Measurements from ENCODE around the gene RALGAPA1. TPM values are rescaled to one million over a fixed set of nuclear protein-coding genes. Genes with fewer than 3 reads are reported as not detected.

Gene RALGAPA1
- total RNA-seq, 1 donor from 2014 or later = 31.1 TPM

DNA sequence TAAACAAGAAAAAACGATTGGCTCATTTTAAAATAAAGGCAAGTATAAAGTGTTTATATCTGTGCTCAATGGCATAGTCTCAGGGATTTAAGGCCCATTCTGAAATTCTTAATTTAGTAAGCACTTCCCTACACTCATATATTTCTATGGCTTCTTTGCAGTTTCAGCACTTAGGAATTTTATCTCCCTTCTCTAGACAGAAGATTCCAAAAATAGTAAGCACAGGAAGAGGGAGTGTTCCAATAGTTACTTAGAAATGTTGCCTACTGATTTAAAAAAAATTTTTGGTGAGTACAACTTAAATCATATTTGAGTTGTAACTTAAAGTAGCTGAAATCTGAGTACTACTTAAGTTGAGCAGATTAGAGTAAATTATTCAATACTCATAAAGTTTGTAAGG lies 255.3 kb downstream of the RALGAPA1 start:
- Histone ChIP-seq H3K4me3 (ENCODE audit: low read depth, low read length) (no peak overlapping the region), H3K36me3 (ENCODE audit: control insufficient read depth, insufficient read depth, low read length) (no peaks in the 10 kb centered on the region), H3K27me3 (ENCODE audit: control insufficient read depth, insufficient read depth, low read length) (no peaks in the 10 kb centered on the region)
- no peak for TF ChIP-seq CTCF (IDR thresholded peaks at IDR 0.05; ENCODE audit: insufficient read depth, low read length, poor library complexity, severe bottlenecking)
- DNase-seq (ENCODE audit: low read depth) = no peak

GRCh38 chr14:35551081-35551480 lies 258.0 kb downstream of the RALGAPA1 start:
- no peak for DNase-seq (ENCODE audit: low read depth)
- no peaks in the 10 kb centered on the region for H3K36me3 ChIP-seq (ENCODE audit: control insufficient read depth, insufficient read depth, low read length)
- no peak for TF ChIP-seq CTCF (IDR thresholded peaks at IDR 0.05; ENCODE audit: insufficient read depth, low read length, poor library complexity, severe bottlenecking)
- H3K27me3 ChIP-seq (ENCODE audit: control insufficient read depth, insufficient read depth, low read length) = no peaks in the 10 kb centered on the region
- no peak overlapping the region for H3K4me3 ChIP-seq (ENCODE audit: low read depth, low read length)

- no peak for TF ChIP-seq CTCF (IDR thresholded peaks at IDR 0.05; ENCODE audit: insufficient read depth, low read length, poor library complexity, severe bottlenecking)
- Histone ChIP-seq H3K27me3 (ENCODE audit: control insufficient read depth, insufficient read depth, low read length) (no peaks in the 10 kb centered on the region), H3K36me3 (ENCODE audit: control insufficient read depth, insufficient read depth, low read length) (no peaks in the 10 kb centered on the region), H3K4me3 (ENCODE audit: low read depth, low read length) (no peak overlapping the region)
- no peak for DNase-seq (ENCODE audit: low read depth)
Observed at GRCh38 chr14:35549551-35549950, 259.5 kb downstream of the RALGAPA1 start.

- no peaks in the 10 kb centered on the region for H3K27me3 ChIP-seq (ENCODE audit: control insufficient read depth, insufficient read depth, low read length)
- no peak overlapping the region for H3K4me3 ChIP-seq (ENCODE audit: low read depth, low read length)
- no peak for DNase-seq (ENCODE audit: low read depth)
- no peak for TF ChIP-seq CTCF (IDR thresholded peaks at IDR 0.05; ENCODE audit: insufficient read depth, low read length, poor library complexity, severe bottlenecking)
- no peaks in the 10 kb centered on the region for H3K36me3 ChIP-seq (ENCODE audit: control insufficient read depth, insufficient read depth, low read length)
Observed at GRCh38 chr14:35543006-35543405, 266.1 kb downstream of the RALGAPA1 start.

GRCh38 chr14:35539969-35540368 lies 269.1 kb downstream of the RALGAPA1 start:
- H3K36me3 ChIP-seq (ENCODE audit: control insufficient read depth, insufficient read depth, low read length) = no peaks in the 10 kb centered on the region
- DNase-seq (ENCODE audit: low read depth) = no peak
- H3K4me3 ChIP-seq (ENCODE audit: low read depth, low read length) = no peak overlapping the region
- TF ChIP-seq CTCF (IDR thresholded peaks at IDR 0.05; ENCODE audit: insufficient read depth, low read length, poor library complexity, severe bottlenecking) = no peak
- peaks cover 16% of the 10 kb centered on the region for H3K27me3 ChIP-seq (ENCODE audit: control insufficient read depth, insufficient read depth, low read length)

DNA sequence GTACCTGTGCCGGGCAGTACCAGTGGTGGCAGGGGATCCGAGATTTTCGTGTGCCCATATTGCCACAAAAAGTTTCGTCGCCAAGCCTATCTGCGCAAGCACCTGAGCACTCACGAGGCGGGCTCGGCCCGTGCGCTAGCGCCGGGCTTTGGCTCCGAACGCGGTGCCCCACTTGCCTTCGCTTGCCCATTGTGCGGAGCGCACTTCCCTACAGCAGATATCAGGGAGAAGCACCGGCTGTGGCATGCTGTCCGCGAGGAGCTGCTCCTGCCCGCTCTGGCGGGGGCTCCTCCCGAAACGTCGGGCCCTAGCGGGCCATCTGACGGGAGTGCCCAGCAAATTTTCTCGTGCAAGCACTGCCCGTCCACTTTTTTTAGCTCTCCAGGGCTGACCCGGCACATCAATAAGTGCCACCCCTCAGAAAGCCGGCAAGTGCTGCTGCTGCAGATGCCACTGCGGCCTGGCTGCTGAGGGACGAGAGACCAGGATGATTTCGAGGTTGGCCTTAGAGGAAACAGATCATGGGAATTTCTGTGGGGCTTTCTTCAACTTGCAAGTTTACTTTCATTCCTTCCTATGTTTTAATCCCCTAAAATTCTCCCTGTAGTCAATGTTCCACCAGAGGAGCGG lies 273.5 kb downstream of the RALGAPA1 start:
- Histone ChIP-seq H3K36me3 (ENCODE audit: control insufficient read depth, insufficient read depth, low read length) (no peaks in the 10 kb centered on the region), H3K4me3 (ENCODE audit: low read depth, low read length) (no peak overlapping the region), H3K27me3 (ENCODE audit: control insufficient read depth, insufficient read depth, low read length) (peaks cover 37% of the 10 kb centered on the region)
- no peak for DNase-seq (ENCODE audit: low read depth)
- no peak for TF ChIP-seq CTCF (IDR thresholded peaks at IDR 0.05; ENCODE audit: insufficient read depth, low read length, poor library complexity, severe bottlenecking)
